Body of pancreas (tissue), 4 donors: Measurements from ENCODE around the gene OPN5. TPM values are rescaled to one million over a fixed set of nuclear protein-coding genes. Genes with fewer than 3 reads are reported as not detected.

Source experiments
- ATAC-seq: fragments of 150-250 bp; one replicate; pipeline ENCODE4 v1.9.1; 2016
- DNase-seq, 4 donors: peaks; one replicate each; pipeline ENCODE4 v3.0.0-alpha.2; 2019
- H3K27ac ChIP-seq, 4 donors: fragments of 200-600 bp; sonication (generic); 1 replicate in 3 of 4; 2 replicates in 1 of 4; pipeline versions ENCODE4 v1.5.1 to v1.6.1; 2016 to 2019; ENCODE audit warnings: mild to moderate bottlenecking in 1 of 4, mixed read lengths in 1 of 4, moderate library complexity in 1 of 4
- H3K27me3 ChIP-seq, 2 donors: fragments of 200-600 bp; sonication (generic); one replicate each; pipeline ENCODE4 v1.6.0; 2016; ENCODE audit warnings: mild to moderate bottlenecking in 1 of 2
- H3K36me3 ChIP-seq, 2 donors: fragments of 200-600 bp; sonication (generic); replicated peaks in 1 of 2; 2 replicates each; pipeline ENCODE4 v1.5.1; 2016; ENCODE audit warnings: low read depth in 2 of 2; ENCODE audit not compliant: insufficient read depth in 1 of 2
- H3K4me1 ChIP-seq: fragments of 200-600 bp; sonication (generic); one replicate; pipeline ENCODE4 v1.6.0; 2016
- H3K4me3 ChIP-seq, 2 donors: fragments of 200-600 bp; sonication (generic); 1 replicate in 1 of 2; 2 replicates in 1 of 2; pipeline ENCODE4 v1.5.1; 2016 to 2019
- H3K9me3 ChIP-seq, 3 donors: fragments of 200-600 bp; sonication (generic); 1 replicate in 2 of 3; 2 replicates in 1 of 3; pipeline ENCODE4 v1.5.1; 2016
- POLR2A ChIP-seq, 3 donors: fragments of 450-650 bp; IDR thresholded peaks; one replicate each; pipeline ENCODE4 v1.6.1; 2016; ENCODE audit warnings: antibody characterized with exemption in 3 of 3, mild to moderate bottlenecking in 2 of 3
- WGBS, 2 donors: methylation state at CpG; one replicate each; pipeline ENCODE4 v1.1.5; 2017; 5-methylcytosine and 5-hydroxymethylcytosine counted together
- intact Hi-C: fragments of 100-400 bp; cut with DNase I; formaldehyde crosslinking; loops from one replicate; pipeline ENCODE4 v1.15.1; 2023
- total RNA-seq, 2 donors: library from RNA; depleted of rRNA; stranded (reverse); fragments of >200 nt; gene quantifications; one replicate each; pipeline ENCODE4 v1.1.0, GENCODE V29; 2016
- TF ChIP-seq, protein P1 (sequence below), 7 experiments: fragments of 450-650 bp in 4 of 7; fragments of 200-600 bp in 3 of 7; sonication (generic) in 3 of 7; IDR thresholded peaks; one replicate each; pipeline ENCODE4 v1.5.1; 2016 to 2019; ENCODE audit warnings: antibody characterized with exemption in 7 of 7

Gene OPN5
- total RNA-seq, 2 donors from 2014 or later = not detected

- DNase-seq = no peak
- TF ChIP-seq POLR2A (IDR thresholded peaks at IDR 0.05) = no peak
- TF ChIP-seq, protein P1, sequence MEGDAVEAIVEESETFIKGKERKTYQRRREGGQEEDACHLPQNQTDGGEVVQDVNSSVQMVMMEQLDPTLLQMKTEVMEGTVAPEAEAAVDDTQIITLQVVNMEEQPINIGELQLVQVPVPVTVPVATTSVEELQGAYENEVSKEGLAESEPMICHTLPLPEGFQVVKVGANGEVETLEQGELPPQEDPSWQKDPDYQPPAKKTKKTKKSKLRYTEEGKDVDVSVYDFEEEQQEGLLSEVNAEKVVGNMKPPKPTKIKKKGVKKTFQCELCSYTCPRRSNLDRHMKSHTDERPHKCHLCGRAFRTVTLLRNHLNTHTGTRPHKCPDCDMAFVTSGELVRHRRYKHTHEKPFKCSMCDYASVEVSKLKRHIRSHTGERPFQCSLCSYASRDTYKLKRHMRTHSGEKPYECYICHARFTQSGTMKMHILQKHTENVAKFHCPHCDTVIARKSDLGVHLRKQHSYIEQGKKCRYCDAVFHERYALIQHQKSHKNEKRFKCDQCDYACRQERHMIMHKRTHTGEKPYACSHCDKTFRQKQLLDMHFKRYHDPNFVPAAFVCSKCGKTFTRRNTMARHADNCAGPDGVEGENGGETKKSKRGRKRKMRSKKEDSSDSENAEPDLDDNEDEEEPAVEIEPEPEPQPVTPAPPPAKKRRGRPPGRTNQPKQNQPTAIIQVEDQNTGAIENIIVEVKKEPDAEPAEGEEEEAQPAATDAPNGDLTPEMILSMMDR (IDR thresholded peaks at IDR 0.05) = no peak
- no peaks in the 10 kb centered on the region for H3K36me3 ChIP-seq
- ATAC-seq = no peak
- intact Hi-C loops = no loop called here
- 55 to 61% methylated on average over 3 of the region's 3 CpGs for WGBS, 2 donors
- no peak overlapping the region for H3K27ac ChIP-seq
- no peaks in the 10 kb centered on the region for H3K9me3 ChIP-seq
- H3K4me1 ChIP-seq = no peaks in the 10 kb centered on the region
- no peaks in the 10 kb centered on the region for H3K27me3 ChIP-seq
- H3K4me3 ChIP-seq = no peak overlapping the region
These were observed 29.1 kb downstream of the OPN5 start for GRCh38 chr6:47810885-47811284.

DNA sequence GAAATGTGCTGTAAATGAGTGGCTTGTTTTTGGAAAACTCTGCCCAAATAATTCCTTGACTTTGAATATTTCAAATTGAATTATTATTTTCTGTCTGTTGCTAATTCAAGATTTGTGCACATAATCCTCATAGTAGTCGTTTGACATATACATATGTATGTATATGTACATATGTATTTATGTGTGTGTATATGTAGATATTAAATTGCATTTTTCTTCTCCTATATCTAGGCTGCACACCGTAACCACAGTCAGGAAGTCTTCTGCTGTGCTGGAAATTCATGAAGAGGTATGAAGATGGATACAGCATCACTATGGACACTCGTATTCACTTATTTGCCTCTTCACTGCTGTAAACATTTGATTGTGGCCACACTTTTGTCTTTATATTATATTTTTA is 29.6 kb downstream of the OPN5 start:
- no peak for ATAC-seq
- H3K9me3 ChIP-seq = no peaks in the 10 kb centered on the region
- DNase-seq = no peak
- no peaks in the 10 kb centered on the region for H3K27me3 ChIP-seq
- no peak overlapping the region for H3K27ac ChIP-seq
- intact Hi-C loops = no loop called here
- H3K36me3 ChIP-seq = no peaks in the 10 kb centered on the region
- no peaks in the 10 kb centered on the region for H3K4me1 ChIP-seq
- WGBS, 2 donors = 66 to 69% methylated on average over 3 of the region's 3 CpGs
- no peak overlapping the region for H3K4me3 ChIP-seq
- TF ChIP-seq, protein P1 (IDR thresholded peaks at IDR 0.05) = no peak

GRCh38 chr6:47817749-47818148 is 35.9 kb downstream of the OPN5 start:
- Histone ChIP-seq H3K4me1 (no peaks in the 10 kb centered on the region), H3K27me3 (no peaks in the 10 kb centered on the region), H3K4me3 (no peak overlapping the region), H3K27ac (no peak overlapping the region), H3K9me3 (no peaks in the 10 kb centered on the region), H3K36me3 (no peaks in the 10 kb centered on the region)
- intact Hi-C loops = no loop called here
- no peak for TF ChIP-seq POLR2A (IDR thresholded peaks at IDR 0.05)
- TF ChIP-seq, protein P1 (IDR thresholded peaks at IDR 0.05) = no peak
- WGBS, 2 donors = 77 to 86% methylated on average over 4 of the region's 4 CpGs
- DNase-seq = no peak
- ATAC-seq = no peak

- Histone ChIP-seq H3K27ac (no peak overlapping the region), H3K27me3 (no peaks in the 10 kb centered on the region), H3K36me3 (no peaks in the 10 kb centered on the region), H3K9me3 (no peaks in the 10 kb centered on the region), H3K4me3 (no peak overlapping the region), H3K4me1 (no peaks in the 10 kb centered on the region)
- DNase-seq (no peak), ATAC-seq (no peak)
- 71 to 81% methylated on average over 3 of the region's 3 CpGs for WGBS, 2 donors
- intact Hi-C loops = no loop called here
- TF ChIP-seq, protein P1 (IDR thresholded peaks at IDR 0.05) = no peak
- TF ChIP-seq POLR2A (IDR thresholded peaks at IDR 0.05) = no peak
These were observed 37.6 kb downstream of the OPN5 start for GRCh38 chr6:47819461-47819860.

GRCh38 chr6:47822856-47823554 is 41.2 kb downstream of the OPN5 start:
- TF ChIP-seq, protein P1 (IDR thresholded peaks at IDR 0.05) = no peak
- no peak for TF ChIP-seq POLR2A (IDR thresholded peaks at IDR 0.05)
- intact Hi-C loops = no loop called here
- ATAC-seq (no peak), DNase-seq (no peak)
- Histone ChIP-seq H3K4me1 (no peaks in the 10 kb centered on the region), H3K27ac (no peak overlapping the region), H3K4me3 (no peak overlapping the region), H3K9me3 (no peaks in the 10 kb centered on the region), H3K27me3 (no peaks in the 10 kb centered on the region), H3K36me3 (no peaks in the 10 kb centered on the region)
- 61 to 67% methylated on average over 6 of the region's 6 CpGs for WGBS, 2 donors
